Colonic mucosa (tissue), 4 donors: ENCODE measurements around the gene CHST4. TPM values are rescaled to one million over a fixed set of nuclear protein-coding genes. Genes with fewer than 3 reads are reported as not detected.

Experiments used
- DNase-seq: peaks from one replicate; pipeline ENCODE4 v3.0.0-alpha.2; 2020
- H3K27ac ChIP-seq: fragments of 200-600 bp; one replicate; pipeline ENCODE4 v1.8.0; 2021
- H3K27me3 ChIP-seq: fragments of 200-600 bp; one replicate; pipeline ENCODE4 v1.8.0; 2021
- H3K36me3 ChIP-seq: fragments of 200-600 bp; one replicate; pipeline ENCODE4 v1.8.0; 2021
- H3K4me1 ChIP-seq: fragments of 200-600 bp; one replicate; pipeline ENCODE4 v1.8.0; 2021; ENCODE audit warnings: mild to moderate bottlenecking
- H3K4me3 ChIP-seq: fragments of 200-600 bp; one replicate; pipeline ENCODE4 v1.8.0; 2021
- H3K9ac ChIP-seq, 2 donors: one replicate each; pipeline ENCODE4 v1.7.0; 2013; ENCODE audit warnings: control low read depth in 2 of 2, low read depth in 2 of 2, low read length in 2 of 2
- H3K9me3 ChIP-seq: fragments of 200-600 bp; one replicate; pipeline ENCODE4 v1.8.0; 2021
- intact Hi-C: fragments of 100-400 bp; cut with DNase I; formaldehyde crosslinking; loops from one replicate; pipeline ENCODE4 v1.14.1; 2022
- total RNA-seq, 2 donors: library from RNA; stranded (reverse); fragmentation: NEBNext Ultra II Directional in 1 of 2; extraction: Animal tissue kit (Norgen Biotek cat#: 25700) in 1 of 2; gene quantifications; one replicate each; pipeline ENCODE4 v1.2.1, GENCODE V29; 2021
- TF ChIP-seq, protein P1 (sequence below): fragments of 200-600 bp; IDR thresholded peaks from one replicate; pipeline ENCODE4 v1.8.0; 2022; ENCODE audit warnings: antibody characterized with exemption, mild to moderate bottlenecking
- donor health status: healthy.
- donor health status: DM: no; HTN: no; CAD: no.
- donor health status: DM: no; HTN: no; CAD: no.

CHST4 gene
- total RNA-seq, 2 donors from 2014 or later = 0.44 TPM; not detected in 1

DNA sequence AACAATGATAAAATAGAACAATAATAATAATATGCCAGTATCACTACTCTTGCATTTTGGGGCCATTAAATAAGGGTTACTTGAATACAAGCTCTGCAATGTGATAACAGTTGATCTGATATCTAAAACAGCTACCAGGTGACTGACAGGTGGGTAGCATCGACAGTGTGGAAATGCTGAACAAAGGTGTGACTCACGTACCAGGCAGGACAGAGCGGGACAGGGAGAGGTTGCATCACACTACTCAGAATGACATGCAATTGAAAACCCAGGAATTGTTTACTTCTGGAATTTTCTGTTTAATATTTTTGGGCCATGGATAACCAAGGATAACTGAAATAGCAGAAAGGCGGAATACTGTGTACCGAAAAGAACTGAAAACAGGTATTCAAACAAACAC lies 21.3 kb upstream of the CHST4 start:
- Histone ChIP-seq H3K36me3 (no peaks in the 10 kb centered on the region), H3K27me3 (no peaks in the 10 kb centered on the region), H3K4me1 (no peaks in the 10 kb centered on the region), H3K9me3 (no peaks in the 10 kb centered on the region), H3K9ac (no peak overlapping the region), H3K27ac (no peak overlapping the region), H3K4me3 (no peak overlapping the region)
- DNase-seq = no peak
- TF ChIP-seq, protein P1, sequence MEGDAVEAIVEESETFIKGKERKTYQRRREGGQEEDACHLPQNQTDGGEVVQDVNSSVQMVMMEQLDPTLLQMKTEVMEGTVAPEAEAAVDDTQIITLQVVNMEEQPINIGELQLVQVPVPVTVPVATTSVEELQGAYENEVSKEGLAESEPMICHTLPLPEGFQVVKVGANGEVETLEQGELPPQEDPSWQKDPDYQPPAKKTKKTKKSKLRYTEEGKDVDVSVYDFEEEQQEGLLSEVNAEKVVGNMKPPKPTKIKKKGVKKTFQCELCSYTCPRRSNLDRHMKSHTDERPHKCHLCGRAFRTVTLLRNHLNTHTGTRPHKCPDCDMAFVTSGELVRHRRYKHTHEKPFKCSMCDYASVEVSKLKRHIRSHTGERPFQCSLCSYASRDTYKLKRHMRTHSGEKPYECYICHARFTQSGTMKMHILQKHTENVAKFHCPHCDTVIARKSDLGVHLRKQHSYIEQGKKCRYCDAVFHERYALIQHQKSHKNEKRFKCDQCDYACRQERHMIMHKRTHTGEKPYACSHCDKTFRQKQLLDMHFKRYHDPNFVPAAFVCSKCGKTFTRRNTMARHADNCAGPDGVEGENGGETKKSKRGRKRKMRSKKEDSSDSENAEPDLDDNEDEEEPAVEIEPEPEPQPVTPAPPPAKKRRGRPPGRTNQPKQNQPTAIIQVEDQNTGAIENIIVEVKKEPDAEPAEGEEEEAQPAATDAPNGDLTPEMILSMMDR = no peak
- intact Hi-C loops = no loop called here

DNA sequence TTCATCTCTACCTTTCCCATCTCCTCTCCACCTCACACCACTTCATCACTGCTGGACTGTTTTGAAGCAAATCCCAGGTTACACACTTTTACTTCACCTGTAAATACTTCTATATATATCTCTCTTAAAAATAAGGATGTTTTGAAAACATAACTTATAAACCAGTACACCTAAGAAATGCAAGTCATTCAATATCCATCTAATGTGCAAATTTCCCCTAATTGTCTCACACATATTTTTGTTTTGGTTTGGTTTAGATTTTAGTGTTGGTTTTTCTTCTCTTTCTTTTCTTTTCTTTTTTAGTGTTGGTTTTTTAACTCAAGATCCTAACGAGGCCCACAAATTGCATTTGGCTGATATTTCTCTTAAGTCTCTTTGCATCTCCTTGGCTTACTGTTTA lies 19.2 kb upstream of the CHST4 start:
- no peak for DNase-seq
- no peak overlapping the region for H3K27ac ChIP-seq
- intact Hi-C loops = no loop called here
- H3K4me1 ChIP-seq = no peaks in the 10 kb centered on the region
- H3K36me3 ChIP-seq = no peaks in the 10 kb centered on the region
- H3K27me3 ChIP-seq = no peaks in the 10 kb centered on the region
- TF ChIP-seq, protein P1 = no peak
- no peak overlapping the region for H3K4me3 ChIP-seq
- H3K9ac ChIP-seq = no peak overlapping the region
- no peaks in the 10 kb centered on the region for H3K9me3 ChIP-seq

DNA sequence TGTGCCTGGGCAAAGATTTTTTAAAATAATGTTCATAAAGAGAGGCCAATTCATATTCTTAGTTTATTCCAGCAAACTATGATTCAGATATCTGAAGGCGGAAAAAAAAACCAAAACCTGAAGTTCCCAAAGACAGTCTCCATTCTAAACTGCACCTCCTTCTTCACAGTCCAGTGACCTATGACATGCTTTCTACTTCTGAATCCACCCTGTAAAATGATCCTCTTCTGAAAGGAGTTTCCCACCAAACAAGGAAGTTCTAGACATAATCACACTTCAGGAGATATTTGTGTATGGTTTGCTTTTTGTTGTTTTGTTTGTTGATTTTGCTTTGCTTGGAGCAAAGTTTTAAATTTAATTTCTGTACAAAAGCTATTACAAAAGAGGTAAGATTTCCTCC lies 12.9 kb upstream of the CHST4 start:
- no peak overlapping the region for H3K9ac ChIP-seq
- intact Hi-C loops = no loop called here

DNA sequence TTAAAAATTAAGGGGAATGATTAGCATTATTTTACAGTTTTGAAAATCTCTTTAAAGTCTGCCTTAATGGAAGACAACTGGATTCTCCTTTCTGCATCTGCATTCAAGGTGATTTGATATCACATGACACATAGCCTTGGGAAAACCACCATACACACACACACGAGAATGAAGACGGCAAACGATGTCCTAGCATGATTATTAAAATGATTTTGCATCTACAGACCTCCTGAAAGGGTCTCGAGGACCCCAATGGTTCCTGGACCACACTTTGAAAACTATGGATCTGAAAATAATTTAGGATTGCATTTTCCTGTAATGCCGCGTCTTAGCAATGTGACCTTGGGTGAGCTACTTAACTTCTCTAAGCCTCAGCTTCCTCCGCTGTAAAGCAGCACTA lies 11.8 kb upstream of the CHST4 start:
- no peaks in the 10 kb centered on the region for H3K36me3 ChIP-seq
- intact Hi-C loops = no loop called here
- no peaks in the 10 kb centered on the region for H3K27me3 ChIP-seq
- H3K9ac ChIP-seq = no peak overlapping the region
- no peaks in the 10 kb centered on the region for H3K9me3 ChIP-seq
- no peak overlapping the region for H3K4me3 ChIP-seq
- H3K27ac ChIP-seq = no peak overlapping the region
- TF ChIP-seq, protein P1 = no peak
- H3K4me1 ChIP-seq = no peaks in the 10 kb centered on the region
- DNase-seq = no peak

More for the DNA sequence above, 12.9 kb upstream of the CHST4 start:
- H3K36me3 ChIP-seq = no peaks in the 10 kb centered on the region
- H3K27me3 ChIP-seq = no peaks in the 10 kb centered on the region
- H3K4me1 ChIP-seq = no peaks in the 10 kb centered on the region
- no peak for DNase-seq
- no peak overlapping the region for H3K4me3 ChIP-seq
- no peaks in the 10 kb centered on the region for H3K9me3 ChIP-seq
- TF ChIP-seq, protein P1 = no peak
- no peak overlapping the region for H3K27ac ChIP-seq

DNA sequence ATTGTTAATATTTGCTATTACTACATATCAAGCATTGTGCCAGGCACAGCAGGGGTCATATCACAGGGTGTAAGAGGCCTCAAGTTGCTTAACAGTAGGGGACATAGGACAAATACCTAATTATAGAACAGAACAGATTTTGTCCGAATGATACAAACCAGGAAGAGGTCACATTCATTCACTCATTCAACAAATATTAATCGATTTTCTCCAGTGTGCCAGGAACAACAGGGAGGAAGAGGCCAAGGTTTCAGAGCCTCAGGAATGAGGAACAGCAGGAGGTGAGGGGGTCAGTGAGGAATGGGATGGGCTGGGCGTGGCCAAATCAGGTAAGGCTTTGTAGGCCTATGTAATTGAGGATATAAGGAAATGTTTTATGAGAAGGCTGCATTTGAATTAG lies 11.2 kb upstream of the CHST4 start:
- Histone ChIP-seq H3K9ac (no peak overlapping the region), H3K36me3 (no peaks in the 10 kb centered on the region), H3K4me3 (no peak overlapping the region), H3K4me1 (no peaks in the 10 kb centered on the region), H3K27ac (no peak overlapping the region), H3K9me3 (no peaks in the 10 kb centered on the region), H3K27me3 (no peaks in the 10 kb centered on the region)
- TF ChIP-seq, protein P1 = no peak
- intact Hi-C loops = no loop called here
- DNase-seq = peak; percentile 23

DNA sequence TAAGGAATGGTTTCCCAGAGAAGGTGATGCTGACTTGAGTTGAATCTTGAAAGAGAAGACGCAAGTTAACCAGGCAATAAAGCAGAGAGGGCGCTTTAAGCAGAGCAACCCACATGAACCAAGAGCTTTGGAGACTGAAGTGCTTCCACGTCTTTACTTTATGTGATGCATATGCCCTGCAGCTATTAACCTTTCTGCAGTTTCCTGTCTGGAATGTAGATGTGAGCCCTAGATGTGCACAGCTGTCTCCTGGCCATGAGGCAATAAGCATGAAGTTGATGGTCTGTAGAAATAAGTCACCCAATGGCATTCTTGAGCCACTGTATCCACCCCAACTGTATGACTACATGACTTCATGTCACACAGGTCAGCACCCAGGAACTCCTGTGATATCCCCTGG lies 5.7 kb upstream of the CHST4 start:
- Histone ChIP-seq H3K36me3 (no peaks in the 10 kb centered on the region), H3K9me3 (no peaks in the 10 kb centered on the region), H3K27ac (no peak overlapping the region), H3K4me3 (no peak overlapping the region), H3K4me1 (no peaks in the 10 kb centered on the region), H3K27me3 (no peaks in the 10 kb centered on the region), H3K9ac (no peak overlapping the region)
- TF ChIP-seq, protein P1 = no peak
- intact Hi-C loops = no loop called here
- DNase-seq = no peak
